SW480 (cell line): ENCODE results near the gene BANK1.

Source experiments
- DNase-seq: peaks from one replicate; pipeline ENCODE4 v3.0.0-alpha.2; 2016; ENCODE audit warnings: low spot score

BANK1 gene

DNA sequence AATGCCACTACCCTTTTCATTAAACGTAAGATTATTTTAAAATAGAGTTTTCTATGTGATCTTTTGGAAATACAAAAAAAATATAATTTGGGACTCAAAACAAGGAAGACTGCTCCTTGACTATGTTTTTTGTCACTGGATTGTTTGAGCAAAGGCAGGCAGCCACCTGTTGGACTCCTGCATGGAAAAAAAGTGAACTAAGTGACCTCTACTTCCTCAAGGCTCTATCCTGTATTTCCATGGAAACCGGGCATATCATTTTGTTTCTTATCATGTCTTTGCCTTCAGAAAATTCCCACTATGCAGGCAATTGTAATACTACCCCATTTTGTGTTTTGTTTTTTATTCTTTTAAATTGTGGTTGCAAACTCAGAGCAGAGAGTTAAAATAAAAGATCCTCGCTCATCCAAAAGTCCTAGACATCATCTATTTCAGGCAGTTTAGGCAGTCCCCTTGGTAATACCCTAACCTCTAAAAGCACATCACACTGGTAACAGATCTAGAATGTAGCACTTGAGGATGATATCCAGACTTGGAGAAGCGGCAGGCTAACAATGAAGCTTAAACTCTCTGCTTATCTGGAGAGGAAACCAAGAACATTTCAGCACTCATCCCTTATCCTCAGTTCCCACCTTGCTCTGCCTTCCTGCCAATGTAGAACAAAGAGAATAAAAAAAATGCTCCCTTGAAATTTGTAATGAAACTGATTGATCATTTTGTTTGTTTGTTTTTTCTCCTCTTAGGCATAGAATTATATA lies 165.7 kb downstream of the BANK1 start:
- DNase-seq = no peak

DNA sequence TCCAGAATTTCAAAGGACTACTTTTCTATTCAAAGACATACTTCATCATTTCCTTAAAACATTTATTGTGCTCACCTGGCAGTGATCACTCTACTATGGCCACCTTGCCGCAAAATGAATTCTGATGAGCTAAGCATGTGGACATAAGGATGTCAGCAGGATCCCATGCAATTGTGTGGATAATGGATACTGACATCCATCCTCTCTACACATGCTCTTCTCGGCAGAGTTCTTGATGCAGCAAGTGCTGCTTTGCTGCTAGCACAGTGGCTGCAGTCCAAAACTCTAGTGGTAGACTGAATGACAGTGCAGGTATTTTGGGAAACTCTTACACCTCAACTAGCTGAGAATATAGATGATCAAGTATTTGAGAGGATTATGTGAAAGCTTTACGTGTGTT lies 168.0 kb downstream of the BANK1 start:
- DNase-seq = no peak

DNA sequence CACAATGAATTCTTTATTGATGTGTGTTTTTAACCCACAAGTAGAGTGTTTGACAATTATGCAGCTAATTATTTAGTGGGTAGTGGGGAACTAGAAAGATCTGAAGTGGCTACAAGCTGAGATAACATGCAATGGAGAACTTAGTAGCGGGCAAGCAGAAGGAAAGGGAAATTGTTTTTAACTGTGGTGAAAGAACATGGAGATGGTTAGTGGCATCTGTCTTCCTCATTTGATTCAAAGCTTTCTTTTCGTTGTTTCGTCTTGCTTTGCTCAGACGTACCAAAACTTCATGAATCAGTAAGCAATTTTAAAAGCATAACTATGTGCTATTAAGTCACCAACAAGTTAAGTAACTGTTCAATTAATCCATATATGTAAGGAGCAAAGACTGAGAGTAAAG lies 169.9 kb downstream of the BANK1 start:
- no peak for DNase-seq

DNA sequence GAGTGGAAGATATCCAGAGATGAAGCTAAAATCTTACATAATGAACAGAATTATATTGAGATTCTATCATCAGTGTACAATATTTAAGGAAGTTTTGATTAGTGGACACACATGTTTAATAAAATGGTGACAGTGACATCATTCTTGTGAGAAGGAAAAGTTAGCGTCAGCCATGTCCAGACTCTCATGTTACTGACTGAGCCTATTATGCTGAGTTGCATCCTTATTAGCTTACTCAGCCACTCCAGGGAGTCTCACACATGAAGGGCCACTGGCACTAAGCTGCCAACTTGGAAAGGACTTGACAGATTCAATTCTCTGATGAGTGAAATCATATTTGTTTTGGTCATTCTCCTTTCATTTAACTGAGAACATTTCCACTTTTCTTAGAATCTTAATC lies 170.6 kb downstream of the BANK1 start:
- DNase-seq = no peak

DNA sequence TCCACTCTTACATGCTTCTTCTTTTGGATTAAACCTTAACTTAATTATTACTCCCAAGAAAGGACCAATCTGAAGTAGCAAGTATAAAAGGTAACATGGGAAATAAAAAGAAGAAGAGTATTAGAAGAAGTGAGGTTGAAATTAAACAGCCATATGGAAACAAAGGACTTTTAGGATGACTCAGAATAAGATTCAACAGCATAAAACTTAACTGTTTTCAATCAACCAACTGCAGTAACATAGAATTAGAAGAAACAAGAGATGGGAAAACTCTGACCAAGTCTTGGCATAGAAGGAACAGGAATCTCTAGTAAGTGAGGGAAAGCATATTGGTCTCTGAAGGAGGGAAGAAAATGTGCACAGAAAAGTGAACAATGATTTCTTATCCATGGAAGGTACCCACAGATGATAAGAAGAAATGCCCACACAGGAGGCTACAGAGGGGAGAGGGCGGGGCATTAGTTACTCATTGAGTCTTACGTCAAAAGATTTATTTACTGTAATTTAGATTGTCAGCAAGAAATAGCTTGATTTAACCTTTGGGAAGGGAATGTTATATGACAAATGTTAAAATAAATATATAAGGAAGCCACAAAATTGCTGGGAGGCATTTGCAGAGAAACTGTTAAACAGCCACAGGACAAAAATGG lies 177.3 kb downstream of the BANK1 start:
- no peak for DNase-seq

DNA sequence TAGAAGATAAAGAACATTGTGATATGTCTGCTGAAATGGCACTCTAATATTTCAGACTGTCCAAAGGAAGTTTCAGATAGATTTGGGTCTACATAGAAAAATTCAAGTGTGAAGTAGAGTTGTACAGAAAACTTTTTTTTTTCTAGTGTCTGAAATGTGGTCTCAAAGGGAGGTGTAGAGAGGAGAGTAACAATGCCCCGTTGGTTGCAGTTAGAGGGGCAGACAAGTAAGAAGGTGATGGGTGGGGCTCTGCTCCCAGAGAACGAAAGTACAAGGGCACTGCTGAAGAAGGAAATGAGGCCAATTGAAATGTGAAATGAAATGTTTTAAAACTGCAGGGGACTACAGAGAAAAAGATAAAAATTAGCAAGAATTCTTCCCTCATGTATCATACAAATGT lies 177.8 kb downstream of the BANK1 start:
- no peak for DNase-seq

DNA sequence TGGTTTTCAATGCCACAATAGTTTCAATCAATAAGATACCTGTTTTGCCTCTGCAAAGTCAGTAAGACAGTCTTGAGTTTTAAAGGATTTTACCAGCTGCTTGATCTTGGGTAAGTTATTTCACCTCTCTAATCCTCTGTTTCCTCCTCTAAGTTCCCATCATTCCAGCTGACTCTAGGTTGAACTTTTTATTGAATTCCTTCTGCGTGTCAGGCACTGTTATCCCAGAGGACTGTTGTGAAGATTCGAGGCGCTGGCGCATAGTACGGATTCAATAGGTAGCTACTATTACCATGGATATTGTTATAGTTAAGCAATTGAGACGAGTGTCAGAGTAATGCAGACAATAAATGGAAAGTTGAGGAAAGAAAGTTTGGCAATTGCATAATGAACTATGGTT lies 179.4 kb downstream of the BANK1 start:
- DNase-seq = no peak

DNA sequence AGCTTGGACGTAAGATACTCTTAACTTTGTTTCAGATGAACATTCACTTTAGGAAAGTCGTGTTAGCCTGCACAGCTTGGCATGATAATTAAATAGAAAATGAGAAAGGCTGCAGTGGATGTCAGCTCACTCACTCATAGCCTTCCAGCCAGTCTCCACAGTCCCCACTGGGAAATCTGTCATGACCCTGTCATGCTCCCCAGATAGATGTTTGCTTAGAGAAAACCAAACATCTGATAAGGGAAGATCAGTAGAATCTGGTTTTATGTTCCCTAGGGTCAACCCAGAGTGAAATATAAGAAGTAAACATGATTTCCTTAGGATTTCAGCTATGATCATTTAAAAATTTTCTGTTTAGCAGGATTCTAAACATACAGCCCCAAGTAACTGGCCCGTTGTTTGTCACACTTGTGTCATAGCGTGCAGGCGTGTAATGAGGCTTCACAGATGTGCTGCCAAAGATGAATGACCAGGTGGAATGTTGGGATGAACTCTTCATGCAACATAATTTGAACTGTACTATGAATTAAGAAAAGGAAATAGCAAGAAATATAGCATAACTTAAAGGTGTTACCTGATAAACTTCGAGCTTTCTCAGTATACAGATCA lies 180.1 kb downstream of the BANK1 start:
- DNase-seq = no peak

DNA sequence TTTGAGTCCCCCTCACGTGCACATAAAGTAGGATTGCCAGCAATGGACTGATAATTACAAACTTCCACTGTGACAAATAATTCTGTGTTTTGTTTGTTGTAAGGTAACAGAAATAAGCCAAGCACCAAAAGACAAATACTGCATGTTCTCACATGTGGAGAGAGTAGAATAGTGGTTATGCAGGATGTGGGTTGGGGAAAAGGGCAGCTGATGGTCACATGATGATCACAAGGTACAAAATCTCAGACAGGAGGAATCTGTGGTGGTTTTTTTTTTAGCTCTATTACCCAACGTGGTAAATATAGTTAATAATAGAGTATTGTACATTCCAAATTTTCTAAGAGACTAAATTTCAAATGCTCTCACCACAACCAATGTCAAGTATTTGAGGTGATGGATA lies 182.3 kb downstream of the BANK1 start:
- no peak for DNase-seq

DNA sequence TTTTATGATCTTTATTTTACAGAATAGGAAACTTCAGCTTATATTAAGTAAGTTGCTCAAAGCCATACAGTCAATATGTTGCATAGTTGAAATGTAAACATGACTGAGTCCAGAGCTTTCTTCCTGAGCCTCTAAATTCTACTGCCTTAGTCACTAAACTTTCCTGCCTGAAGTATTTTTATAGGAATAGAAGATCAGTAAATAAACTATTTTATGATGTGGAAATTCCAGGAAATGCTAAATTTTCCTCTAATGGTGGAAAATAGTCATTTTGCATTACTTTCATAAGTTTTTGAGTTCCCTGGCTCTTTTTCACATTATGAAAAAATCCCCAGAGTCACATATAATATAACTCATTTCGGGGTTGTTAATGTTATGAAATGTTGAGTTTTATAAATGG lies 182.8 kb downstream of the BANK1 start:
- no peak for DNase-seq

DNA sequence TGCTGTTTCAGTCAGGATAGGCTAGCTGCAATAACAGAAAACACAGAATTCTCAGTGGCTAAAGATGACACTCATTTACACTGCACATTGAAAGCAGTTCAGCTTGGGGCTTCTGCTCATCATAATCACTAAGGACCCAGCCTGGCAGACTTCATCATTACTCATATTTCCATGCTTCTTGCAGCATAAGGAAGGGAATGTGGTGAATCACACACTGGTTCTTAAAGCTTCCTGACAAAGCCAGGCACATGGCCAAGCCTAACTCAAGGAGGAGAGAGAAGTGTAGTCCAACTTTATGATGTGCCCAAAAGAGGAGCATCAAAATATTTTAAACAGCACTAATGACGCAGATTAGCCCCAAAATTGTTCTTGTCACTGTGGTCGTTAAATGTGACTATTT lies 186.5 kb downstream of the BANK1 start:
- no peak for DNase-seq

DNA sequence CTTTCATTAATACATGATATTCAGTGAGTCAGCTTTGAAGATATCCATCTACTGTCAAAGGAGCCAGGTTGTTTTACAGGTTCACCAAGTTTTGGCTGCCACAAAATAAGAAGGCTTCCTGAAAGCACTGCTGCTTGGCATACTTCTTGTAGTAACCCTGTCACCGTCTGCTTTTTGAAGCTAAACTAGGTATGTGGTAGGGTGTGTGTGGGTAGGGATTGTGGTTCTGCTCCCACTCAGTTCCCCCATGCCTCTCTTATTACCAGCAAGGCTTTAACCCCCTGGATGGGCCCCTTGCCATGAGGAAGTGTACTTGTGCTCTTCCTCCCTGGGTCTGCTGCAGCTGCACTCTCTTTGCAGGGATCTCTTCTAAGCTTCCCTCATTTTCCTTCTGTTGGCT lies 191.2 kb downstream of the BANK1 start:
- no peak for DNase-seq

DNA sequence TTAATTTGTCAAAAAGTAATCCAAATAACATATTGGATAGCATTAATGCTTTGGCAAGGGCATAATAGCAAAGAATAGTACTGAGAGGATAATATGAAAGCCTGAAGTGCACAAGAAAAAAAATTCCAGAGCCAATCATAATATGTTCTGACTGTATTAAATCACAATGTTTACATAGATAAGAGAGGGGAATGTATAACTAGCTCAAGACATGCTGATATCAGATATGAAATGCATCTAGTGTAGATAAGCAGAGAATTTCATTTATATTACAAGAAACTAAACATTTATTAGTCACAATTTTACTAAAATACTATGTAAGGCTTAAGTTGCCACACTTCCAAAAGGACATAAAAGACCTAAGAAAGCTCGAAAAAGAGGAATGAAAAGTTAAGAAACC lies 193.3 kb downstream of the BANK1 start:
- DNase-seq = no peak

DNA sequence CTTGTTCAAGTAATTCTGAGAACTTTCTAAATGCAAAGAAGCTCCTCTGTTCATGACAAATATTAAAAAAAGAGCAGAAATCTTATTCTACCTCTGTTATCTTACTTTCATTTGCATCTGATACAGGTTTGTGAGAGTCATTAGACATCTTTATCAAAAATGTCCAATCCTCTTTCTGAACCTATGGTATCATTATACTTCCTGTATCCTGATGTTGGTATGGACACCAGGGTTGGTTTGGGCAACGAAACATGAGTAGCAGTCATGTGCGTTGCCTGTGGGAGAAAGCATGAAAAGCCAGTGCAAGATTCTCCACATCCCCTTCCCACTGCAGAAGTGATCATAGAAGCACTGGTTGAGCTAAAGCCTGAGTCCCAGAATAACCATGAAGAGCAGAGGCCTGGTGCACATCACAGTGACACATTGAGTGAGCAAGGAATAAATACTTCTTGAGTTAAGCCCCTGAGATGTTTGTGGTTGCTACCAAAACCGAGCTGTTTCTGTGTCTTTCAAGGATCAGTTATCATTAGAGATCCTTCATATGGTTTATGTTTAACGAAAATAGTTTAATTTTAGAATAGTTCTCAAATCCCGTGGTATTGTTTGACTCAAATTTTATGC lies 197.2 kb downstream of the BANK1 start:
- DNase-seq = no peak

DNA sequence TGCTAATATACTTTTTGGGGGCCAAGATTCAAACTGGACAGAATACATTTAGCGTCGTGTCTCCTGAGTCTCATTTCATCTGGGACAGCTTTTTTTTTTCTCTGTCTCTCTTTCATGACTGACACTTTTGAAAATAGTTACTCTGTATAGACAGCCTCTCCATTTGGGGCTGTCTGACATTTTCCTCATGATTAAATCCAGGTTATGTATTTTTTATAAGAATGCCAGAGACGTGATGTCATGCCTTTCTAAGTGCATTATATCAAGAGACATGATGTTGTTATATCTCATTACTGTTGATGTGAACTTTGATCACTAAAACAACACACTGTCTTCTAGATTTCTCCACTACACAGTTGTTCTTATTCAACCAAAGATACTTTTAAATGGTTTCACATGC lies 199.0 kb downstream of the BANK1 start:
- no peak for DNase-seq

DNA sequence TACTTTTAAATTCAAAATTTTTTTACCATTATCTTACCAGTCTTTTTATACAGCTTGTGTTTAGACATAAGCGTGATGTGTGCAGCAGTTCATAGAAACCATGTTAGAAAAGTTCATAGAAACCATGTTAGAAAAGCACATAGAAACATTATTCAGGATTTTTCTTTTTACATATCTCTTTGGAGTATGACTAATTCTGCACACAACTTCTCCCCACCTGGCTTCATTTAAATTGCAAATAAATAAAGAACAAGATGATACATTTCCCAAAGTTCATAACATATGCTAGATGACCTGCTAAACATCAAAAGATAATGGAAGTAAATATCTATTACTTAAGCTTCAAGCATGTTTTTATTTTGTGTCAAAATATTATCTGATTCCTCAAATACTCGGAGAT lies 201.9 kb downstream of the BANK1 start:
- DNase-seq = no peak

DNA sequence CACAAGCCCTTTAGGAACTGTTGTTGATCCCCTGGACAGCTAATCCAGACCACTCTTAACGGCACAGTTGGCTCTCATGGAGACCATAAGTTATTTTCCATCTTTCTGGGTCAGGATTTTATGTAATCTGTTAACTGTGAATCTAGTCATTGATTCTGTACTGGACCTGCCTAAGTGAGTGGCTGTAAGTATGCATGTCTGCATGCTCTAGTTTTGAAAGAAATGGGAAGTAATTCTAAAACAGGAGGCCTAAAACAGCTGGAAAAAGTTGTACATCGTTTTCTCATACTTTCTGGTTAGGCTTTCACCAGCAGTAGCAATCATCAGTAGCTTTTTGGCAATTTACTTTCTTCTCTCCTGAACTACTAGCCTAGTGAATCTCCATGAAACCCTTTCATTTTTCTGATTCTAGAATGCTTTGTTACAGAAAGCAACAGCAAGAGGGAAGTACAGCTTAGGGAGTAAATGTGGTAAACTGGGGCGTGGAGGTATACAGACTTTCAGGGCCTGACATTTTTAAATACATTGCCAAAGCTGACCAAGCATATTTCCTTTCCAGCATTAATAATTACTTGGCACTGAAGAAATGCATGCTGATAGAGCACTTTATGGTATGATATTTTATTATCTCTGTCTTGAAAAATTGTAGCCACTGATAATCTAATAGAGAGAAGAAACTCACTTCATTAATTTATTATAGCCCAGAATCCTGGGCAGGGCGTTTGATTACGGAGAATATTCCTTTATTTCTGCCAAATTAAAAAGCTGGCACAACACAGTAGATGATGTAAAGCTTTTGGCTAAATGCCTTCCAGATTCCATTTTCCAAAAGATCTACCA lies 202.7 kb downstream of the BANK1 start:
- DNase-seq = no peak

DNA sequence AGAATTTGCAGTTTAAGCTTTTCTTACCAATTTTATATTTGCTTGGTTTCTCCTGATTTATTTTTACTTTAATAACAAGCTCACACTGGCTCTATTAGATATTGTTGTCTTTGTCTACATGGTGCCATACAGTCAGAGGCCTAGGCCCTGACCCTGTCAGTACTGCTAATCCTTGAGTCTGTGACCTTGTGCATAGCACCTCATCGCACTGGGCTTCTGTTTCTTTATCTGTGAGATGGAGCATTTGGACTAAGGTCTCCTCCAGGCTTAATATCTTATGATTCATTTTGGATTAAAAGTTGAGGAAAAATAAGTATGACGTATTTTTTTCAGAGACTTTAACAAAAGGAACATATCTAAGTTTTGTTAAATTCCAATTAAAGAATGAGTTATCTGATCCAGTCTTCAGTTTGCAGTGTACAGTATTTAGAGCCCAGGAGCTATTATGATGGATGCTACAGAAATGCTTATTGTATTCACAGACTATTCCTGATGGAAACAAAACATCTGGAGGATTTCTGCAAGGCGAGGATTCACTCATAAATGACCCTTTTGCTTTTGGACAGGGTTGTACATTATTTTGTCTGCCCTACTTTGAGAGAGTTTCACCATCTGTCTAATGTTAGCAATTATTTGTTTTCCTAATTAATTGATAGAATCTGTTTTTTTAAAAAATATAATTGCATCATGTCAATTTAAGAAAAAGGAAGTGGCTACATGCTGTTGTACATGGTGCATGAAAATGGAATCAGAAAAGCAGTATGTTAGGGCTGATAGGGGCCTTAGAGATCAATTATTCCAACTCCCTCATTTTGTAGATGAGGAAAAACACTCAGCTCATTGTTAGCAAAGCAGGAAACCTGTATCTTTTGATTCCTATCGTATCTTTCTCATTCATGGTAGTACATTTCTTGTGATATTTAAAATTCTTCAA lies 203.6 kb downstream of the BANK1 start:
- no peak for DNase-seq

DNA sequence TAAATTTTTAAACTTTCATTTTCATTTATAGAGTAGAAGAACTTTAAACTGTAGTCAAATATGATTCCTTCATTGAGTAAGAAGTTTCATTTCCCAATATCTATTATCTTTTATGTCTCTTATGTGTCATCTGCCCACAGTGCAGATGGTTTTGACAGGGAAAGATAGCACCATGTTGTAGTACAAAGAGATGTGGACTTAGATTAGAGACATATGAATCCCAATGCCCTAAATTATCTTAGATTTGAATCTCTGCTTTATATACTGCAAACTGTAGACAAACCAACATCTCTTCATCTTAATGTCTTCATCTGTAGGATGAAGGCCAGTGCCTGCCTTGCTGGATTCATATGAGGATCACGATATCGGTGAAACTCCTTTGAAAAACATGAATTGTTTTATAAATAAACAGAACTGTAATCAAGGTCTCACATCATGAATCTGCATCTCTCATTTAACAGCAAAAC lies 217.5 kb downstream of the BANK1 start:
- no peak for DNase-seq

DNA sequence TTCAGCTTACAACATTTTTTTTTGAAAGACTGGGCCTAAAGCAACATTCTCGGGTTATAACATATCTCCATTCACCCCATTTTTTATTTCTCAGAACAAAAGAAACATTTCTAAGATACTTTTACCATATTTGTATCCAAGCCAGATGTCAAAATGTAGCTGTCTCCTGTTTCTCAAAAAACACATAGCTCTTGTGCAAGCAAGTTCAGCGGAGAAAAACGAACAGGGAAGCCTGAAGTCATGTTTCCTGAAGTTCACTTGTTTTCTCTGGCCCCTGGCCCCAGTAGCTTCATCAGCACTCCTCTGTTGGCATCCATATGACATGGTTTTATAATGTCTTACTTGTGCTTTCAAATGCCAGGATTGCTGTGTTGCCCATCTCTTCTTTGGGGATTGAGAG lies 218.2 kb downstream of the BANK1 start:
- DNase-seq = no peak

DNA sequence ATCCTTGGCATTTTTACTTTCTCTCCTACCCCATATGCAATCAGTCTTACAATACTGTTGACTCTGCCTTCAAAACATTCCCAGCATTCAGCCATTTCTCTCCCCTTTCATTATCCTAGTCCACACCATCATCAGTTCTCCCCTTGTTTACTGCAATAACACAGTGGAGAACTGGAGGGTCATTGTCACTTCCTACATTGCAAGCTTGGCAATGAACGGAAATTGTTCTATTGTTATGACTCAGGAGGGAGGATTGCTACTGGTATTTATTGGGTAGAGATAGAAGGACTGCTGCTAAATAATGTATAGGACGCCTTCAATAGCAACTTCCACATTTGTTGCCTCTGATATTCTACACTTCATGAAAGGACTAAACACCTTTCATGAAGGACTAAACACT lies 231.8 kb downstream of the BANK1 start:
- no peak for DNase-seq
